HG02623 (cell line): ENCODE data around the gene KLF14.
"Not testable (repeated sequence)": the region's sequence is repeated elsewhere in the genome, so short reads cannot be mapped to it uniquely, and the experiment has no call there.

ENCODE experiments used
- ATAC-seq: cut with Tn5 transposase; IDR thresholded peaks from one replicate; pipeline ENCODE4 v1.9.1; 2021; ENCODE audit warnings: moderate library complexity; ENCODE audit not compliant: unreplicated experiment

KLF14 gene

GRCh38 chr7:130721486-130722277 lies 12.3 kb downstream of the KLF14 start:
- ATAC-seq: no peak

GRCh38 chr7:130719541-130719940 lies 14.5 kb downstream of the KLF14 start:
- no peak for ATAC-seq

- ATAC-seq: no peak
Observed at GRCh38 chr7:130712416-130712815, 21.6 kb downstream of the KLF14 start.

- ATAC-seq: no peak
Observed at GRCh38 chr7:130708766-130709165, 25.2 kb downstream of the KLF14 start.

- no peak for ATAC-seq
Observed at GRCh38 chr7:130708001-130708400, 26.0 kb downstream of the KLF14 start.

GRCh38 chr7:130703851-130704250 lies 30.2 kb downstream of the KLF14 start:
- ATAC-seq: no peak

GRCh38 chr7:130701650-130702049 lies 32.4 kb downstream of the KLF14 start:
- ATAC-seq: no peak

GRCh38 chr7:130700760-130701159 lies 33.2 kb downstream of the KLF14 start:
- no peak for ATAC-seq

GRCh38 chr7:130699686-130700085 lies 34.3 kb downstream of the KLF14 start:
- ATAC-seq: no peak

GRCh38 chr7:130697820-130698219 lies 36.2 kb downstream of the KLF14 start:
- no peak for ATAC-seq

GRCh38 chr7:130695840-130696239 lies 38.2 kb downstream of the KLF14 start:
- ATAC-seq: no peak

- not testable (repeated sequence) for ATAC-seq
Observed at GRCh38 chr7:130692396-130692795, 41.6 kb downstream of the KLF14 start.

- ATAC-seq: no peak
Observed at GRCh38 chr7:130689683-130690082, 44.3 kb downstream of the KLF14 start.

GRCh38 chr7:130683026-130683425 lies 51.0 kb downstream of the KLF14 start:
- ATAC-seq: no peak
